Measurements from ENCODE around the gene DGKG.

DNA sequence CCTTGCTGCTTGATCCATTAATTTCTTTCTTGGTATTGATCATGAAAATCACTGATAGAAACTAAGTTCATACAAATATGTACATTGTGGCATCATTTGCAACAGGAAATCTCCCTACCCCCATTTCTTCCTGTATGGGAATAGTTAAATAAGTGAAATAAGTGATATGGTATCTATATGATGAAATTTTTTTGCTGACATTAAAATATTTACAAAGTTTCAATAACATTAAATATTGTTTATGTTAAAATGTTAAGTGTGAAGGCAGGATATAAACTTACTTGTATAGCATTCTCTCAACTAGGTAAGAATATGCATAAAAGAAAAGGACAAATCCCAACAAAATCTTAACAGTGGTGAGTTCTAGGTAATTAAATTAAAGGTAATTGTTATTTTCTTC lies 193.1 kb downstream of the DGKG start:
- TF ChIP-seq ZNF347 (CRISPR knock-in tag; IDR thresholded peaks at IDR 0.05; ENCODE audit: low read depth) = no peak
- no peak for TF ChIP-seq BDP1 (IDR thresholded peaks at IDR 0.05; ENCODE audit: insufficient read depth, insufficient read length)
- TF ChIP-seq POLR2AphosphoS5 (IDR thresholded peaks at IDR 0.05; ENCODE audit: control insufficient read depth, insufficient read depth, low read depth, low read length) = no peak
- no peak for TF ChIP-seq RCOR1 (IDR thresholded peaks at IDR 0.05; ENCODE audit: borderline replicate concordance in 1 of 2, low read depth in 2 of 2, low read length in 2 of 2)
